BJ (cell line): ENCODE measurements around the gene FAM219A. TPM values are rescaled to one million over a fixed set of nuclear protein-coding genes. Genes with fewer than 3 reads are reported as not detected.

Experiments used
- CTCF ChIA-PET: fragments of 350-600 bp; formaldehyde crosslinking; extraction: SDS; loops from one replicate; lab custom pipeline; 2021; ENCODE audit warnings: antibody characterized with exemption, inconsistent platforms; lab: Yijun Ruan, JAX
- POLR2A ChIA-PET: fragments of 300-600 bp; sonication (Branson Sonifier 250); formaldehyde crosslinking; extraction: SDS; loops from one replicate; lab custom pipeline; 2021; ENCODE audit warnings: antibody characterized with exemption; lab: Charles Lee
- DNase-seq: peaks from one replicate; pipeline ENCODE4 v3.0.0-alpha.2; 2011; ENCODE audit warnings: low read depth
- H3K27me3 ChIP-seq: 2 replicates; pipeline ENCODE4 v1.6.0; 2011; ENCODE audit warnings: low read length; ENCODE audit not compliant: control insufficient read depth, insufficient read depth
- H3K36me3 ChIP-seq: 2 replicates; pipeline ENCODE4 v1.5.1; 2011; ENCODE audit warnings: low read length; ENCODE audit not compliant: control insufficient read depth, insufficient read depth
- H3K4me3 ChIP-seq: 2 replicates; pipeline ENCODE4 v1.5.1; 2011; ENCODE audit warnings: low read depth, mild to moderate bottlenecking, control low read depth, low read length
- polyA minus RNA-seq: library from RNA; depleted of rRNA, polyadenylated mRNA; stranded (reverse); fragments of >200 nt; gene quantifications from 2 replicates; pipeline ENCODE4 v1.2.3, GENCODE V29; 2011; rRNA and poly(A)+ RNA removed
- polyA plus RNA-seq: library from polyadenylated mRNA; depleted of rRNA; stranded (reverse); fragments of >200 nt; gene quantifications from 2 replicates; pipeline ENCODE4 v1.2.3, GENCODE V29; 2011; rRNA removed
- TF ChIP-seq, protein P1 (sequence below): IDR thresholded peaks from 2 replicates; pipeline ENCODE4 v1.5.1; 2011; ENCODE audit warnings: low read depth, mild to moderate bottlenecking, control low read depth, inconsistent platforms, low read length, moderate library complexity; ENCODE audit not compliant: insufficient read depth

Gene FAM219A, protein sequence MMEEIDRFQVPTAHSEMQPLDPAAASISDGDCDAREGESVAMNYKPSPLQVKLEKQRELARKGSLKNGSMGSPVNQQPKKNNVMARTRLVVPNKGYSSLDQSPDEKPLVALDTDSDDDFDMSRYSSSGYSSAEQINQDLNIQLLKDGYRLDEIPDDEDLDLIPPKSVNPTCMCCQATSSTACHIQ
- polyA plus RNA-seq (10.7 and 17.8 TPM in 2 replicates), polyA minus RNA-seq (9.3 and 11.3 TPM in 2 replicates)

DNA sequence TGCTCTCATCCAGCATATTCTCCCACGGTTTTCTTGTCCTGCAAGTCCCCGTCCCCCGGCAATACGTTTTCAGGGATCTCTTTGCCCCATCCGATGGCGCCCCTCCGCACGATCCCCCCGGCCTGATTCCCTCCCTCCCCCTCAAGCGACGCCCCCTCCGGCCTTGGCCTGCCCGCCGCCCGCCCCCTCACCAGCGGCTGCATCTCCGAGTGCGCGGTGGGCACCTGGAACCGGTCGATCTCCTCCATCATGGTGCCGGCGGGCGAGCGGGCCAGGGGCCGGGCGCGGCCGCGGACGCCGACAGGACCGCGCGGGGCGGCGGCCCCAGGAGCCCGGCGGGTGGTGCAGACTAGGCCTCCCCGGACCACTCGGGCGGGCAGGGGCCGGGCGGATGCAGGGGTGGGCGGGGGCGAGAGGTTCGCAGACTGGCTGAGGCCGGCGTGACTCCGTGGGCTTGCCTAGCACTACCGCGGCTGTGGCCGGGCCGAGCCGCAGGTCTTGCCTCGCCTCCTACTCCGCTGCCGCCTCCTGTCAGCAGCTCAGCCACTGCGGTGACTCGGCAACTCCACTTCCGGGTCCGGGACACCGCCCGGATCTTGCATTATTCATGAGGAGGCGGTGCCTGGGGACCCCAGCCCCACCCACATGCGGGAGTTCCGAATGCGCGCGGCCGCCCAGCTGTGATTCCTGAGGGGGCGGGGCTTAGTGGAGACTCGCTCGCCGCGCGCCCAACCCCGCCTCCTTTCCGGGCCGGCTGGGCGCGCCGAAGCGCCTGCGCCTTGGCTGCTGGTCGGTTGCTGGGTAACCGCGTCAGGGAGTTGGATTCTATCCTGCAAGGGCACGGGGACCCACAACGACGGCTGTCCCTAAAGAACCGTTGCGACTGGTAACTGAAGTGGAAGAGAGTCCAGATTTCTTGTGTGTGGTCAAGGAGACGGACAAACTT lies at the start of gene FAM219A, which contains the start of gene DNAI1:
Gene FAM219A (minus strand): TSS at position 558 of the 946 bp plus-strand sequence. CDS start 307 bp downstream, at position 251.
Gene DNAI1 (plus strand): TSS at position 793 of the 946 bp plus-strand sequence. CDS start 201 bp downstream, outside the sequence.
- Histone ChIP-seq H3K36me3 (no peaks in the 10 kb centered on the region), H3K4me3 (peak within 1 kb of the TSS; percentile 88), H3K27me3 (peaks cover 5% of the 10 kb centered on the region)
- TF ChIP-seq, protein P1, sequence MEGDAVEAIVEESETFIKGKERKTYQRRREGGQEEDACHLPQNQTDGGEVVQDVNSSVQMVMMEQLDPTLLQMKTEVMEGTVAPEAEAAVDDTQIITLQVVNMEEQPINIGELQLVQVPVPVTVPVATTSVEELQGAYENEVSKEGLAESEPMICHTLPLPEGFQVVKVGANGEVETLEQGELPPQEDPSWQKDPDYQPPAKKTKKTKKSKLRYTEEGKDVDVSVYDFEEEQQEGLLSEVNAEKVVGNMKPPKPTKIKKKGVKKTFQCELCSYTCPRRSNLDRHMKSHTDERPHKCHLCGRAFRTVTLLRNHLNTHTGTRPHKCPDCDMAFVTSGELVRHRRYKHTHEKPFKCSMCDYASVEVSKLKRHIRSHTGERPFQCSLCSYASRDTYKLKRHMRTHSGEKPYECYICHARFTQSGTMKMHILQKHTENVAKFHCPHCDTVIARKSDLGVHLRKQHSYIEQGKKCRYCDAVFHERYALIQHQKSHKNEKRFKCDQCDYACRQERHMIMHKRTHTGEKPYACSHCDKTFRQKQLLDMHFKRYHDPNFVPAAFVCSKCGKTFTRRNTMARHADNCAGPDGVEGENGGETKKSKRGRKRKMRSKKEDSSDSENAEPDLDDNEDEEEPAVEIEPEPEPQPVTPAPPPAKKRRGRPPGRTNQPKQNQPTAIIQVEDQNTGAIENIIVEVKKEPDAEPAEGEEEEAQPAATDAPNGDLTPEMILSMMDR: no peak
- ChIA-PET CTCF (interaction anchor here (2.1 to 4.2 kb wide), 2 partner anchors 19 to 54 kb away, joined by 4 to 14 read pairs; no protein-coding TSS in a partner anchor), POLR2A (interaction anchor here (0.6 kb wide), 1 partner anchor 1359 kb away, joined by 3 read pairs; no protein-coding TSS in a partner anchor)
- peak; percentile 86 for DNase-seq

DNA sequence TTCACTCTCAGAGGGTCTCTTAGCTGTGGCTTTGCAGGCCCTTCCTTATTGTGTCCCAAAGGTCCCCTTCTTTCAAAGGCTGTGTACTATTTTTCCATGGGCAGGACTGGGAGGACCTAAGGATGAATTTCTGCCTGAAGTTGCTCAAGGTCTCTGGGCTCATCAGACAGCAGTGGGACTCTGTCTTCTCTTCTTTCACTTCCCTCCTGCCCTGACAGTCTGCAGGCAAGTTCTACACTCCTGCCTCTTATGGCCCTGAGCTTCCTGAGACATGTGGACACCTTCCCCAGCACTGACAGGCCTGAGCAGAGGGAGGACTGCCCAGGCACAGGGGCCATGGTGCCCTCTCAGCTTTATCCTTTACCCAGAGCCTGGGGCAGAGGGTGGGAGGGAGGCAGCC lies 49.6 kb upstream of the FAM219A start:
- TF ChIP-seq, protein P1: no peak
- CTCF ChIA-PET: interaction anchor here (1.0 to 2.7 kb wide), 3 partner anchors 14 to 128 kb away, joined by 3 to 10 read pairs (median 4); no protein-coding TSS in a partner anchor
- no peak for DNase-seq
- H3K36me3 ChIP-seq: no peaks in the 10 kb centered on the region
- POLR2A ChIA-PET: no interaction called here
- H3K4me3 ChIP-seq: no peak overlapping the region
- peaks cover 11% of the 10 kb centered on the region for H3K27me3 ChIP-seq

DNA sequence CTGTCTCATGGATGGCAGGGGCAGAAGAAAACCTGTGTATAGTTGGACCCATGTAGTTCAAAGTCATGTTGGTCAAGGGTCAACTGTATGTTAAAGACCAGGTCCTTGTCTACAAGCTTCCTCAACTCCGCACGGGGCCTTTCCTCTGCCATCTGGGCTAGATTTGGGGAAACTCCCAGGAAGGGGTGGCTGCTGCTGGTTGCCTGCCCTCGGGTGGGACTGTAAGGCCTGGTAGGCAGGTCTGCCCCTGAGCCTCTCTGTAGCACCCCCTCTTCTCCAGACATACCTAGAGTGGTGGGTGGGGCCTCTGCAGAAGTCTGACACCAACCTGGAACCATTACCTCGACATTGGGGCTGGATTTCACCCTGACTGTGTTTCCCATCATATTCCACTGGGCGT lies 49.2 kb upstream of the FAM219A start:
- POLR2A ChIA-PET: no interaction called here
- no peak overlapping the region for H3K4me3 ChIP-seq
- H3K27me3 ChIP-seq: peaks cover 12% of the 10 kb centered on the region
- H3K36me3 ChIP-seq: no peaks in the 10 kb centered on the region
- DNase-seq: no peak
- CTCF ChIA-PET: interaction anchor here (0.5 to 2.7 kb wide), 4 partner anchors 13 to 104 kb away, joined by 3 to 10 read pairs (median 4); no protein-coding TSS in a partner anchor
- TF ChIP-seq, protein P1: no peak

DNA sequence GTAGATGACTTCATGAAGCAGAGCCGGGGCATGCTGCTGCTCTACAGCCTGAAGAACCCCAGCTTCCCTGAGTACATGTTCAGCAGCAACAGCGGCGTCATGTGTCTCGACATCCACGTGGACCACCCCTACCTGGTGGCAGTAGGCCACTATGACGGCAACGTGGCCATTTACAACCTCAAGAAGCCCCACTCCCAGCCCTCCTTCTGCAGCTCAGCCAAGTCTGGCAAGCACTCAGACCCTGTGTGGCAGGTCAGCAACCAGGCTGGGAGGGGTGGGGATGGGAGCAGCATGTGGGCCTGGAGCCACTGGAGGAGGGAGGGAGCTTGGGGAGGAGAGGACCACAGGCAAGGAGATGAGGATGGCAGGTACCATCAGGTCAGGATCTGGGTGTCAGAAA lies 48.3 kb upstream of the FAM219A start:
- ChIA-PET POLR2A (no interaction called here), CTCF (interaction anchor here (1.1 to 2.7 kb wide), 3 partner anchors 40 to 103 kb away, joined by 3 to 10 read pairs (median 4); no protein-coding TSS in a partner anchor)
- Histone ChIP-seq H3K27me3 (peaks cover 9% of the 10 kb centered on the region), H3K4me3 (no peak overlapping the region), H3K36me3 (no peaks in the 10 kb centered on the region)
- TF ChIP-seq, protein P1: no peak
- DNase-seq: no peak
